ENCODE measurements around the gene CDYL.
"Not testable (repeated sequence)": the region's sequence is repeated elsewhere in the genome, so short reads cannot be mapped to it uniquely, and the experiment has no call there.

Gene CDYL

GRCh38 chr6:4849226-4850022, 73.2 kb downstream of the CDYL start:
- ATAC-seq (ENCODE audit: low read depth): no peak
- H3K4me1 ChIP-seq (ENCODE audit: insufficient read depth, poor library complexity, severe bottlenecking): no peaks in the 10 kb centered on the region
- DNase-seq (ENCODE audit: low spot score): no peak
- TF ChIP-seq CTCF (IDR thresholded peaks at IDR 0.05; ENCODE audit: poor library complexity, severe bottlenecking): no peak
- H3K4me3 ChIP-seq (ENCODE audit: severe bottlenecking): no peak overlapping the region
- no peaks in the 10 kb centered on the region for H3K27me3 ChIP-seq (ENCODE audit: insufficient read depth, poor library complexity, severe bottlenecking)
- H3K9me3 ChIP-seq (ENCODE audit: severe bottlenecking): no peaks in the 10 kb centered on the region
- H3K27ac ChIP-seq (ENCODE audit: poor library complexity, severe bottlenecking): no peak overlapping the region
- 0 out of 2 replicates have a peak, but pooled peaks cover 2% of the 10 kb centered on the region for H3K36me3 ChIP-seq (ENCODE audit: low read depth)

GRCh38 chr6:4851035-4851434, 74.8 kb downstream of the CDYL start:
- no peak for ATAC-seq (ENCODE audit: low read depth)
- Histone ChIP-seq H3K4me1 (ENCODE audit: insufficient read depth, poor library complexity, severe bottlenecking) (no peaks in the 10 kb centered on the region), H3K27ac (ENCODE audit: poor library complexity, severe bottlenecking) (no peak overlapping the region), H3K36me3 (ENCODE audit: low read depth) (0 out of 2 replicates have a peak, but pooled peaks cover 5% of the 10 kb centered on the region), H3K27me3 (ENCODE audit: insufficient read depth, poor library complexity, severe bottlenecking) (no peaks in the 10 kb centered on the region), H3K9me3 (ENCODE audit: severe bottlenecking) (no peaks in the 10 kb centered on the region), H3K4me3 (ENCODE audit: severe bottlenecking) (no peak overlapping the region)
- no peak for TF ChIP-seq CTCF (IDR thresholded peaks at IDR 0.05; ENCODE audit: poor library complexity, severe bottlenecking)
- DNase-seq (ENCODE audit: low spot score): no peak

GRCh38 chr6:4852186-4852585, 76.0 kb downstream of the CDYL start:
- not testable (repeated sequence) for H3K27me3 ChIP-seq (ENCODE audit: insufficient read depth, poor library complexity, severe bottlenecking); H3K4me1 ChIP-seq (ENCODE audit: insufficient read depth, poor library complexity, severe bottlenecking); ATAC-seq (ENCODE audit: low read depth); H3K27ac ChIP-seq (ENCODE audit: poor library complexity, severe bottlenecking); H3K36me3 ChIP-seq (ENCODE audit: low read depth); H3K9me3 ChIP-seq (ENCODE audit: severe bottlenecking); DNase-seq (ENCODE audit: low spot score); H3K4me3 ChIP-seq (ENCODE audit: severe bottlenecking)

GRCh38 chr6:4852938-4853337, 76.7 kb downstream of the CDYL start:
- Histone ChIP-seq H3K9me3 (ENCODE audit: severe bottlenecking) (no peaks in the 10 kb centered on the region), H3K27ac (ENCODE audit: poor library complexity, severe bottlenecking) (no peak overlapping the region), H3K4me1 (ENCODE audit: insufficient read depth, poor library complexity, severe bottlenecking) (no peaks in the 10 kb centered on the region), H3K36me3 (ENCODE audit: low read depth) (0 out of 2 replicates have a peak, but pooled peaks cover 5% of the 10 kb centered on the region), H3K27me3 (ENCODE audit: insufficient read depth, poor library complexity, severe bottlenecking) (no peaks in the 10 kb centered on the region), H3K4me3 (ENCODE audit: severe bottlenecking) (no peak overlapping the region)
- ATAC-seq (ENCODE audit: low read depth) (no peak), DNase-seq (ENCODE audit: low spot score) (no peak)
- no peak for TF ChIP-seq CTCF (IDR thresholded peaks at IDR 0.05; ENCODE audit: poor library complexity, severe bottlenecking)

- 0 out of 2 replicates have a peak, but pooled peaks cover 5% of the 10 kb centered on the region for H3K36me3 ChIP-seq (ENCODE audit: low read depth)
- no peak overlapping the region for H3K4me3 ChIP-seq (ENCODE audit: severe bottlenecking)
- DNase-seq (ENCODE audit: low spot score) (no peak), ATAC-seq (ENCODE audit: low read depth) (no peak)
- H3K9me3 ChIP-seq (ENCODE audit: severe bottlenecking): no peaks in the 10 kb centered on the region
- H3K27ac ChIP-seq (ENCODE audit: poor library complexity, severe bottlenecking): no peak overlapping the region
- TF ChIP-seq CTCF (IDR thresholded peaks at IDR 0.05; ENCODE audit: poor library complexity, severe bottlenecking): no peak
- no peaks in the 10 kb centered on the region for H3K27me3 ChIP-seq (ENCODE audit: insufficient read depth, poor library complexity, severe bottlenecking)
- no peaks in the 10 kb centered on the region for H3K4me1 ChIP-seq (ENCODE audit: insufficient read depth, poor library complexity, severe bottlenecking)
These were observed 77.1 kb downstream of the CDYL start for GRCh38 chr6:4853349-4853748.
